DOHH2 (cell line): Measurements from ENCODE around the gene OR4D10.

ENCODE experiments used
- H3F3A ChIP-seq: fragments of 200-600 bp; sonication (generic), shearing (Covaris generic); 2 replicates; pipeline ENCODE4 v1.6.0; 2016; ENCODE audit warnings: antibody characterized with exemption, mild to moderate bottlenecking; ENCODE audit not compliant: control insufficient read depth, insufficient read depth
- H3K27ac ChIP-seq: fragments of 200-600 bp; sonication (generic); 2 replicates; pipeline ENCODE4 v1.5.1; 2014; ENCODE audit warnings: low read depth, mild to moderate bottlenecking, low read length, moderate library complexity
- H3K27me3 ChIP-seq: fragments of 200-600 bp; sonication (generic); 2 replicates; pipeline ENCODE4 v1.6.1; 2014; ENCODE audit warnings: mild to moderate bottlenecking, low read length, mixed read lengths; ENCODE audit not compliant: control insufficient read depth
- H3K36me3 ChIP-seq: fragments of 200-600 bp; sonication (generic); 2 replicates; pipeline ENCODE4 v1.6.1; 2014; ENCODE audit warnings: mild to moderate bottlenecking, low read length, moderate library complexity, mixed read lengths; ENCODE audit not compliant: control insufficient read depth
- H3K4me1 ChIP-seq: fragments of 200-600 bp; sonication (generic); 2 replicates; pipeline ENCODE4 v1.6.1; 2014; ENCODE audit warnings: mild to moderate bottlenecking, low read length, mixed read lengths; ENCODE audit not compliant: control insufficient read depth
- H3K4me2 ChIP-seq: fragments of 200-600 bp; sonication (generic); 2 replicates; pipeline ENCODE4 v1.6.0; 2014; ENCODE audit warnings: mild to moderate bottlenecking, low read length, moderate library complexity
- H3K4me3 ChIP-seq: fragments of 200-600 bp; sonication (generic); 2 replicates; pipeline ENCODE4 v1.5.1; 2014; ENCODE audit warnings: mild to moderate bottlenecking, low read length, mixed read lengths
- H3K79me2 ChIP-seq: fragments of 200-600 bp; sonication (generic); 2 replicates; pipeline ENCODE4 v1.6.1; 2014; ENCODE audit warnings: mild to moderate bottlenecking, low read length, mixed read lengths; ENCODE audit not compliant: control insufficient read depth
- H3K9me2 ChIP-seq: fragments of 200-600 bp; sonication (generic); replicated peaks from 2 replicates; pipeline ENCODE4 v1.6.1; 2014; ENCODE audit warnings: mild to moderate bottlenecking, low read length, mixed read lengths; ENCODE audit not compliant: control insufficient read depth
- H3K9me3 ChIP-seq: fragments of 200-600 bp; sonication (generic); 2 replicates; pipeline ENCODE4 v1.6.1; 2014; ENCODE audit warnings: antibody characterized with exemption, low read length, mixed read lengths; ENCODE audit not compliant: control insufficient read depth, insufficient read depth
- H4K20me1 ChIP-seq: fragments of 200-600 bp; sonication (generic); 2 replicates; pipeline ENCODE4 v1.6.0; 2014; ENCODE audit warnings: low read depth, mild to moderate bottlenecking, antibody characterized with exemption, low read length, moderate library complexity; ENCODE audit not compliant: control insufficient read depth, insufficient read depth
- EZH2phosphoT487 ChIP-seq: fragments of 200-600 bp; sonication (generic); IDR thresholded peaks from 2 replicates; pipeline ENCODE4 v1.6.1; 2017; ENCODE audit warnings: borderline replicate concordance, mild to moderate bottlenecking, antibody characterized with exemption, low read length, moderate library complexity, mixed read lengths
- TF ChIP-seq, protein P1 (sequence below): fragments of 200-600 bp; sonication (generic); IDR thresholded peaks from one replicate; pipeline ENCODE4 v1.5.1; 2014; ENCODE audit warnings: antibody characterized with exemption, mild to moderate bottlenecking, low read depth, low read length; ENCODE audit not compliant: poor library complexity, severe bottlenecking

The OR4D10 gene

DNA sequence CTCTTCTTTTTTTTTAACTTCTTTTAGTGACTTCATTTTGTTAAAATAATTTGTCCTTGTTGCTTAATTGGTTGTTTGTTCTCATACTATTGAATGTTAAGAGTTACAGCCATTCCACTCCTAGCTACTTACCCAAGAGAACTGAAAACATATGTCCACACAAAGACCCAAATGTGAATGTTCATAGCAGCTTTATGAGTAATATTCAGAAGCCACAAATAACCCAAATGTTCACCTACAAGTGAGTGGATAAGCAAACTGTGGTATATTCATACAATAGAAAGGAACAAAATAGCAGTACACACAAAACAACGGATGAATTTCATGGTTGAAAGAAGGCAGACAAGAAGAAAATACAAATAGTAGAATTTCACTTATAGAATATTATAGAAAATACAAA, 28.8 kb downstream of the OR4D10 start:
- Histone ChIP-seq H3F3A (no peaks in the 10 kb centered on the region), H3K27me3 (no peaks in the 10 kb centered on the region), H3K9me3 (no peaks in the 10 kb centered on the region), H3K27ac (no peak overlapping the region), H3K9me2 (no peaks in the 10 kb centered on the region; the same call in 1 of the 2 replicates), H3K79me2 (no peaks in the 10 kb centered on the region), H4K20me1 (no peaks in the 10 kb centered on the region), H3K36me3 (no peaks in the 10 kb centered on the region), H3K4me3 (no peak overlapping the region), H3K4me1 (no peaks in the 10 kb centered on the region), H3K4me2 (no peak overlapping the region)
- TF ChIP-seq, protein P1, sequence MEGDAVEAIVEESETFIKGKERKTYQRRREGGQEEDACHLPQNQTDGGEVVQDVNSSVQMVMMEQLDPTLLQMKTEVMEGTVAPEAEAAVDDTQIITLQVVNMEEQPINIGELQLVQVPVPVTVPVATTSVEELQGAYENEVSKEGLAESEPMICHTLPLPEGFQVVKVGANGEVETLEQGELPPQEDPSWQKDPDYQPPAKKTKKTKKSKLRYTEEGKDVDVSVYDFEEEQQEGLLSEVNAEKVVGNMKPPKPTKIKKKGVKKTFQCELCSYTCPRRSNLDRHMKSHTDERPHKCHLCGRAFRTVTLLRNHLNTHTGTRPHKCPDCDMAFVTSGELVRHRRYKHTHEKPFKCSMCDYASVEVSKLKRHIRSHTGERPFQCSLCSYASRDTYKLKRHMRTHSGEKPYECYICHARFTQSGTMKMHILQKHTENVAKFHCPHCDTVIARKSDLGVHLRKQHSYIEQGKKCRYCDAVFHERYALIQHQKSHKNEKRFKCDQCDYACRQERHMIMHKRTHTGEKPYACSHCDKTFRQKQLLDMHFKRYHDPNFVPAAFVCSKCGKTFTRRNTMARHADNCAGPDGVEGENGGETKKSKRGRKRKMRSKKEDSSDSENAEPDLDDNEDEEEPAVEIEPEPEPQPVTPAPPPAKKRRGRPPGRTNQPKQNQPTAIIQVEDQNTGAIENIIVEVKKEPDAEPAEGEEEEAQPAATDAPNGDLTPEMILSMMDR, result no peak
- TF ChIP-seq EZH2phosphoT487, result no peak

DNA sequence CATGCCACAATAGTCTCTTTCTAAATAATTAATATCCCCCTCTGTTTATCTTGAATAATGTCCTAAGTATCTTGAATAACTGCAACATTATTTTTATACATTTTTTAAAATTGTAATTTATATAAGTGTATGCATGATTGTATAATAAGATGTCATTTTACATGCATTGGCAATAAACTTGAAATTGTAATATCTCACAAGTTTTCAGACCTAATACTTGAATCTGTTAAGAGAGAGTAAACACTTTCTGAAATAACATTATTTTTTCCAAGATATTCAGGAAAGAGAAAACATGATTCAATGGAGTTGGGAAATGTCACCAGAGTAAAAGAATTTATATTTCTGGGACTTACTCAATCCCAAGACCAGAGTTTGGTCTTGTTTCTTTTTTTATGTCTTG, 30.2 kb downstream of the OR4D10 start, which contains the start of gene OR4D11:
Gene OR4D11 (plus strand): TSS at position 301 of the 400 bp plus-strand sequence. CDS start 0 bp downstream, at position 301.
- Histone ChIP-seq H3K4me3 (no peak within 1 kb of the TSS), H3K27me3 (no peaks in the 10 kb centered on the region), H3F3A (no peaks in the 10 kb centered on the region), H3K79me2 (no peaks in the 10 kb centered on the region), H3K9me3 (no peaks in the 10 kb centered on the region), H3K36me3 (no peaks in the 10 kb centered on the region), H3K9me2 (no peaks in the 10 kb centered on the region; the same call in 1 of the 2 replicates), H3K4me2 (no peak within 1 kb of the TSS), H3K27ac (no peak within 1 kb of the TSS), H3K4me1 (no peaks in the 10 kb centered on the region), H4K20me1 (no peaks in the 10 kb centered on the region)
- TF ChIP-seq EZH2phosphoT487, result no peak
- TF ChIP-seq, protein P1, result no peak

- H3K79me2 ChIP-seq, result no peaks in the 10 kb centered on the region
- H3K9me3 ChIP-seq, result no peaks in the 10 kb centered on the region
- no peaks in the 10 kb centered on the region for H3F3A ChIP-seq
- TF ChIP-seq EZH2phosphoT487, result no peak
- TF ChIP-seq, protein P1, result no peak
- no peak within 1 kb of the TSS for H3K27ac ChIP-seq
- H3K36me3 ChIP-seq, result no peaks in the 10 kb centered on the region
- peaks cover 4% of the 10 kb centered on the region for H3K27me3 ChIP-seq
- H3K4me1 ChIP-seq, result peaks cover 3% of the 10 kb centered on the region; the same call in 1 of the 2 replicates
- H3K4me2 ChIP-seq, result no peak within 1 kb of the TSS
- no peaks in the 10 kb centered on the region for H3K9me2 ChIP-seq
- no peak within 1 kb of the TSS for H3K4me3 ChIP-seq
- H4K20me1 ChIP-seq, result no peaks in the 10 kb centered on the region
Measured at GRCh38 chr11:59510941-59511589, 38.0 kb downstream of the OR4D10 start, which contains the start of gene OR4D9. Gene OR4D9, plus strand, starts transcription at chr11:59511539. Its CDS starts 3,374 bp downstream, at chr11:59514913.
